HepG2 (cell line): ENCODE data around the gene LRRC8D. TPM values are rescaled to one million over a fixed set of nuclear protein-coding genes. Genes with fewer than 3 reads are reported as not detected.

Experiments
- ATAC-seq: fragments of 200-7000 bp; cut with Tn5 transposase; 3 replicates; pipeline ENCODE4 v1.9.1; 2020; ENCODE audit warnings: mild to moderate bottlenecking, moderate library complexity
- BruUV-seq: library from RNA; stranded (reverse); fragments of 400-500 nt; replicated peaks from 2 replicates; lab custom pipeline; 2021; lab: Mats Ljungman, UMichigan
- CTCF ChIA-PET: fragments of 300-600 bp; formaldehyde crosslinking; extraction: SDS; loops from one replicate; lab custom pipeline; 2021; ENCODE audit warnings: low total read pairs, inconsistent platforms, low intra/inter-chr PET ratio; lab: Yijun Ruan, JAX
- POLR2A ChIA-PET: fragments of 350-600 bp; sonication (Branson Sonifier 250); formaldehyde crosslinking; loops from one replicate; lab custom pipeline; 2020; ENCODE audit warnings: antibody characterized with exemption, inconsistent platforms; lab: Yijun Ruan, JAX
- DNase-seq: peaks from one replicate; pipeline ENCODE4 v3.0.0-alpha.2; 2015; ENCODE audit warnings: low spot score
- FAIRE-seq: peaks from 3 replicates; lab custom pipeline; 2011; peaks lifted over from hg19 to GRCh38; lab: Jason Lieb, UNC
- H2AFZ ChIP-seq: one replicate; pipeline ENCODE4 v1.6.1; 2011; ENCODE audit warnings: low read length, inconsistent platforms
- H3K27ac ChIP-seq: fragments of 300-600 bp; 3 replicates; pipeline ENCODE4 v1.8.0; 2011; ENCODE audit warnings: mixed run types, mild to moderate bottlenecking, mixed read lengths, low read length, inconsistent platforms; ENCODE audit not compliant: insufficient read depth; ENCODE audit errors: extremely low read length
- H3K27me3 ChIP-seq, 2 experiments: fragments of 200-600 bp in 1 of 2; 2 replicates in 1 of 2; 3 replicates in 1 of 2; pipeline versions ENCODE4 v1.6.0 to v1.8.0; 2011; ENCODE audit warnings: low read length in 2 of 2, mild to moderate bottlenecking in 2 of 2, moderate library complexity in 2 of 2, inconsistent platforms in 1 of 2; ENCODE audit not compliant: insufficient read depth in 2 of 2, control insufficient read depth in 1 of 2
- H3K36me3 ChIP-seq, 2 experiments: fragments of 200-600 bp in 1 of 2; replicated peaks in 1 of 2; 2 replicates in 1 of 2; 3 replicates in 1 of 2; pipeline versions ENCODE4 v1.5.1 to v1.8.0; 2011; ENCODE audit warnings: low read length in 2 of 2, inconsistent platforms in 1 of 2; ENCODE audit not compliant: insufficient read depth in 2 of 2, control insufficient read depth in 1 of 2
- H3K4me1 ChIP-seq: 2 replicates; pipeline ENCODE4 v1.5.1; 2012; ENCODE audit warnings: low read length, inconsistent platforms; ENCODE audit not compliant: insufficient read depth
- H3K4me2 ChIP-seq: 2 replicates; pipeline ENCODE4 v1.6.0; 2011; ENCODE audit warnings: low read depth, low read length, inconsistent platforms
- H3K4me3 ChIP-seq, 3 experiments: fragments of 200-600 bp in 1 of 3; sonication (generic), shearing (Covaris generic) in 1 of 3; replicated peaks in 1 of 3; 2 replicates each; pipeline ENCODE4 v1.5.1; 2011 to 2016; ENCODE audit warnings: low read length in 3 of 3, inconsistent platforms in 2 of 3, low read depth in 2 of 3, mild to moderate bottlenecking in 2 of 3, control low read depth in 1 of 3, mixed read lengths in 1 of 3; ENCODE audit not compliant: insufficient read depth in 1 of 3
- H3K79me2 ChIP-seq: one replicate; pipeline ENCODE4 v1.6.1; 2011; ENCODE audit warnings: low read length, inconsistent platforms; ENCODE audit not compliant: insufficient read depth
- H3K9ac ChIP-seq: 2 replicates; pipeline ENCODE4 v1.6.0; 2011; ENCODE audit warnings: mild to moderate bottlenecking, low read depth, low read length, inconsistent platforms; ENCODE audit not compliant: insufficient read depth
- H3K9me3 ChIP-seq: 2 replicates; pipeline ENCODE4 v1.5.1; 2012; ENCODE audit warnings: mild to moderate bottlenecking, low read length
- H4K20me1 ChIP-seq: 2 replicates; pipeline ENCODE4 v1.6.0; 2011; ENCODE audit warnings: inconsistent platforms, mild to moderate bottlenecking, low read length, moderate library complexity; ENCODE audit not compliant: insufficient read depth
- ARNT ChIP-seq: fragments of 450-650 bp; IDR thresholded peaks from 2 replicates; pipeline ENCODE4 v1.6.1; 2017
- ATF7-NPFF ChIP-seq: sonication (generic); formaldehyde crosslinking; IDR thresholded peaks from 2 replicates; pipeline ENCODE4 v1.8.1; 2023; ENCODE audit warnings: mild to moderate bottlenecking, low read depth, missing genetic modification reagents, moderate library complexity
- CHCHD3 ChIP-seq: sonication (generic); formaldehyde crosslinking; IDR thresholded peaks from 2 replicates; pipeline ENCODE4 v1.8.0; 2022; ENCODE audit warnings: mild to moderate bottlenecking, missing genetic modification reagents, moderate library complexity
- GATAD2A ChIP-seq: IDR thresholded peaks from 2 replicates; pipeline ENCODE4 v1.6.1; 2016
- MIXL1 ChIP-seq: IDR thresholded peaks from 2 replicates; pipeline ENCODE4 v1.6.1; 2016
- NPAS2 ChIP-seq: sonication (generic); formaldehyde crosslinking; IDR thresholded peaks from 2 replicates; pipeline ENCODE4 v1.8.0; 2022; ENCODE audit warnings: mild to moderate bottlenecking, missing genetic modification reagents, borderline replicate concordance
- NR2F2 ChIP-seq: IDR thresholded peaks from 2 replicates; pipeline ENCODE4 v1.6.1; 2012; ENCODE audit warnings: low read depth, inconsistent platforms, borderline replicate concordance
- PHF21A ChIP-seq: sonication (generic); formaldehyde crosslinking; IDR thresholded peaks from 2 replicates; pipeline ENCODE4 v1.5.0; 2020; ENCODE audit warnings: mild to moderate bottlenecking, missing genetic modification reagents
- RAD21 ChIP-seq: fragments of 450-650 bp; formaldehyde crosslinking; IDR thresholded peaks from 2 replicates; pipeline ENCODE4 v1.5.0; 2020; ENCODE audit warnings: mild to moderate bottlenecking
- RXRA ChIP-seq: sonication (generic); formaldehyde crosslinking; IDR thresholded peaks from 2 replicates; pipeline ENCODE4 v1.5.1; 2020; ENCODE audit warnings: missing genetic modification reagents
- SPEN ChIP-seq: sonication (generic); formaldehyde crosslinking; IDR thresholded peaks from 2 replicates; pipeline ENCODE4 v1.5.1; 2020; ENCODE audit warnings: low read depth, mild to moderate bottlenecking, missing genetic modification reagents
- TBL1XR1 ChIP-seq: fragments of 150-350 bp; IDR thresholded peaks from 2 replicates; pipeline ENCODE4 v1.6.1; 2014; ENCODE audit warnings: borderline replicate concordance, low read length; ENCODE audit not compliant: partially characterized antibody
- TBX3 ChIP-seq: fragments of 450-650 bp; IDR thresholded peaks from 2 replicates; pipeline ENCODE4 v1.6.1; 2017; ENCODE audit warnings: antibody characterized with exemption, mild to moderate bottlenecking, inconsistent platforms, borderline replicate concordance
- WIZ ChIP-seq: sonication (generic); formaldehyde crosslinking; IDR thresholded peaks from 2 replicates; pipeline ENCODE4 v1.5.1; 2020; ENCODE audit warnings: mild to moderate bottlenecking, missing genetic modification reagents
- ZNF496 ChIP-seq: sonication (generic); formaldehyde crosslinking; IDR thresholded peaks from 2 replicates; pipeline ENCODE4 v1.8.1; 2023; ENCODE audit warnings: mild to moderate bottlenecking, moderate library complexity, missing genetic modification reagents; ENCODE audit not compliant: insufficient replicate concordance
- WGBS: methylation state at CpG from one replicate; pipeline ENCODE4 v1.1.6; 2017; ENCODE audit warnings: low lambda C conversion rate; 5-methylcytosine and 5-hydroxymethylcytosine counted together
- in situ Hi-C: cut with HindIII; loops from 2 replicates; pipeline ENCODE4 v1.10.0; 2017; ENCODE audit warnings: low pct_unique_long_range_greater_than_20kb; ENCODE audit not compliant: extremely low pct_ligation_motif_present
- intact Hi-C: fragments of 100-400 bp; cut with micrococcal nuclease; formaldehyde crosslinking; loops from one replicate; pipeline ENCODE4 v1.10.0; 2022; ENCODE audit not compliant: unreplicated experiment
- polyA plus RNA-seq, 8 experiments: library from polyadenylated mRNA; depleted of rRNA in 3 of 8; stranded (reverse) in 7 of 8; unstranded in 1 of 8; fragments of >200 nt; fragmentation: Illumina TruSeq in 4 of 8; extraction: Trizol in 4 of 8; gene quantifications; 2 replicates each; pipeline versions ENCODE4 v1.2.1 to v1.2.3, GENCODE V29; 2011 to 2016; ENCODE audit warnings: low read depth in 4 of 8, missing spikeins in 1 of 8, mixed read lengths in 1 of 8; ENCODE audit not compliant: insufficient read depth in 1 of 8
- total RNA-seq, 5 experiments: library from RNA; depleted of rRNA; stranded (reverse); fragments of >200 nt; fragmentation: Illumina TruSeq; extraction: Trizol; gene quantifications; 2 replicates each; pipeline ENCODE4 v1.2.3, GENCODE V29; 2016; ENCODE audit warnings: low read depth in 1 of 5
- TF ChIP-seq, protein P1 (sequence below): IDR thresholded peaks from 2 replicates; pipeline ENCODE4 v1.4.0; 2020; ENCODE audit warnings: mild to moderate bottlenecking, missing genetic modification reagents
- TF ChIP-seq, protein P2 (sequence below): sonication (generic); formaldehyde crosslinking; IDR thresholded peaks from 2 replicates; pipeline ENCODE4 v1.9.0; 2021; ENCODE audit warnings: missing genetic modification reagents, mild to moderate bottlenecking, borderline replicate concordance

LRRC8D gene
- total and polyA plus RNA-seq, 2 of the 13 experiments (the other 11 are each of a cell fraction or from before 2014, with no cell fraction given), result 29.9 to 45.5 TPM

- no peak for TF ChIP-seq CHCHD3 (CRISPR knock-in tag)
- no peak for TF ChIP-seq TBX3
- TF ChIP-seq, all 625 proteins: peak for 0
- Histone ChIP-seq H3K4me3 (no peak overlapping the region), H3K9ac (no peak overlapping the region), H3K27ac (no peak overlapping the region), H3K9me3 (no peaks in the 10 kb centered on the region), H2AFZ (no peak overlapping the region), H3K27me3 (no peaks in the 10 kb centered on the region), H4K20me1 (no peaks in the 10 kb centered on the region), H3K36me3 (no peaks in the 10 kb centered on the region), H3K79me2 (no peaks in the 10 kb centered on the region), H3K4me2 (no peak overlapping the region), H3K4me1 (no peaks in the 10 kb centered on the region)
- no peak for DNase-seq
- CTCF ChIA-PET, result no interaction called here
- intact Hi-C loops (no loop called here), in situ Hi-C loops (no loop called here)
- no peak for FAIRE-seq
- 58% methylated on average over 5 of the region's 5 CpGs for WGBS
- POLR2A ChIA-PET, result no interaction called here
- no peak for ATAC-seq
- BruUV-seq, result no TSS peak
These were observed 145.8 kb downstream of the LRRC8D start for GRCh38 chr1:89966656-89967055.

DNA sequence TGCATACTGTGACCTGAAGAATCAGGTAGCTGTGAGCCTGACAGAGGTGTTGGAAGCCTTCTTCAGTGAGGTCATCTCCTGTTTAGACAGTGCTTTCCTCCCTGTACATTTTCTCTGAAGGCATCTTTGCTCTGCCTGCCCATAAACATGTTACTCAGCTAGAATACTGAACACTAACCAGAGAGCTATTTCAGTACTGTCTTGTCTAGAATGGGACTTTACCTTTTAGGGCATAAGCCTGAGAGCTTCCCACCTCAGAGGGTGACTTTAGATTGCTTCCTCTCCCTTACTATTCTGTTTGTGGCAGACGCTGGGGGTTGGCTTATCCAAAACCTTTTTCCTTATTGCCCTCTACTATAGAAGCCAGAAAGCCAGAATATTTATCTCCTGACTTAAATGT lies 150.8 kb downstream of the LRRC8D start:
- H3K27ac ChIP-seq, result no peak overlapping the region
- H2AFZ ChIP-seq, result peak overlapping the region; percentile 4
- FAIRE-seq, result no peak
- no peak overlapping the region for H3K4me2 ChIP-seq
- H3K9me3 ChIP-seq, result no peaks in the 10 kb centered on the region
- no TSS peak for BruUV-seq
- ChIA-PET CTCF (no interaction called here), POLR2A (no interaction called here)
- H3K79me2 ChIP-seq, result no peaks in the 10 kb centered on the region
- H3K9ac ChIP-seq, result no peak overlapping the region
- intact Hi-C loops (no loop called here), in situ Hi-C loops (no loop called here)
- no peak for DNase-seq
- H3K27me3 ChIP-seq, result no peaks in the 10 kb centered on the region; a peak in 1 of 5 replicates
- WGBS, result 18% methylated on average over 1 of the region's 1 CpG
- no peak overlapping the region for H3K4me3 ChIP-seq
- no peak for ATAC-seq
- H3K36me3 ChIP-seq, result no peaks in the 10 kb centered on the region
- peaks cover 11% of the 10 kb centered on the region for H3K4me1 ChIP-seq
- H4K20me1 ChIP-seq, result no peaks in the 10 kb centered on the region
- no peak for TF ChIP-seq NPAS2 (CRISPR knock-in tag)
- TF ChIP-seq NR2F2, result no peak
- TF ChIP-seq GATAD2A (CRISPR knock-in tag), result no peak
- TF ChIP-seq WIZ, result no peak
- TF ChIP-seq, protein P1, sequence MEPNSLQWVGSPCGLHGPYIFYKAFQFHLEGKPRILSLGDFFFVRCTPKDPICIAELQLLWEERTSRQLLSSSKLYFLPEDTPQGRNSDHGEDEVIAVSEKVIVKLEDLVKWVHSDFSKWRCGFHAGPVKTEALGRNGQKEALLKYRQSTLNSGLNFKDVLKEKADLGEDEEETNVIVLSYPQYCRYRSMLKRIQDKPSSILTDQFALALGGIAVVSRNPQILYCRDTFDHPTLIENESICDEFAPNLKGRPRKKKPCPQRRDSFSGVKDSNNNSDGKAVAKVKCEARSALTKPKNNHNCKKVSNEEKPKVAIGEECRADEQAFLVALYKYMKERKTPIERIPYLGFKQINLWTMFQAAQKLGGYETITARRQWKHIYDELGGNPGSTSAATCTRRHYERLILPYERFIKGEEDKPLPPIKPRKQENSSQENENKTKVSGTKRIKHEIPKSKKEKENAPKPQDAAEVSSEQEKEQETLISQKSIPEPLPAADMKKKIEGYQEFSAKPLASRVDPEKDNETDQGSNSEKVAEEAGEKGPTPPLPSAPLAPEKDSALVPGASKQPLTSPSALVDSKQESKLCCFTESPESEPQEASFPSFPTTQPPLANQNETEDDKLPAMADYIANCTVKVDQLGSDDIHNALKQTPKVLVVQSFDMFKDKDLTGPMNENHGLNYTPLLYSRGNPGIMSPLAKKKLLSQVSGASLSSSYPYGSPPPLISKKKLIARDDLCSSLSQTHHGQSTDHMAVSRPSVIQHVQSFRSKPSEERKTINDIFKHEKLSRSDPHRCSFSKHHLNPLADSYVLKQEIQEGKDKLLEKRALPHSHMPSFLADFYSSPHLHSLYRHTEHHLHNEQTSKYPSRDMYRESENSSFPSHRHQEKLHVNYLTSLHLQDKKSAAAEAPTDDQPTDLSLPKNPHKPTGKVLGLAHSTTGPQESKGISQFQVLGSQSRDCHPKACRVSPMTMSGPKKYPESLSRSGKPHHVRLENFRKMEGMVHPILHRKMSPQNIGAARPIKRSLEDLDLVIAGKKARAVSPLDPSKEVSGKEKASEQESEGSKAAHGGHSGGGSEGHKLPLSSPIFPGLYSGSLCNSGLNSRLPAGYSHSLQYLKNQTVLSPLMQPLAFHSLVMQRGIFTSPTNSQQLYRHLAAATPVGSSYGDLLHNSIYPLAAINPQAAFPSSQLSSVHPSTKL, result no peak
- no peak for TF ChIP-seq RXRA (CRISPR knock-in tag)
- TF ChIP-seq ATF7-NPFF (CRISPR knock-in tag), result no peak
- TF ChIP-seq, protein P2, sequence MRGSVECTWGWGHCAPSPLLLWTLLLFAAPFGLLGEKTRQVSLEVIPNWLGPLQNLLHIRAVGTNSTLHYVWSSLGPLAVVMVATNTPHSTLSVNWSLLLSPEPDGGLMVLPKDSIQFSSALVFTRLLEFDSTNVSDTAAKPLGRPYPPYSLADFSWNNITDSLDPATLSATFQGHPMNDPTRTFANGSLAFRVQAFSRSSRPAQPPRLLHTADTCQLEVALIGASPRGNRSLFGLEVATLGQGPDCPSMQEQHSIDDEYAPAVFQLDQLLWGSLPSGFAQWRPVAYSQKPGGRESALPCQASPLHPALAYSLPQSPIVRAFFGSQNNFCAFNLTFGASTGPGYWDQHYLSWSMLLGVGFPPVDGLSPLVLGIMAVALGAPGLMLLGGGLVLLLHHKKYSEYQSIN, result no peak
- no peak for TF ChIP-seq MIXL1 (CRISPR knock-in tag)
- TF ChIP-seq PHF21A (CRISPR knock-in tag), result no peak
- TF ChIP-seq ZNF496 (CRISPR knock-in tag), result no peak
- TF ChIP-seq ARNT, result no peak
- no peak for TF ChIP-seq RAD21
- TF ChIP-seq TBL1XR1, result no peak
- TF ChIP-seq SPEN (CRISPR knock-in tag), result no peak
